HUES6 (cell line): ENCODE results near the gene ISLR2.

Experiments
- H3K27ac ChIP-seq: 2 replicates; pipeline ENCODE4 v1.7.0; 2013; ENCODE audit warnings: low read depth, mild to moderate bottlenecking, low read length, inconsistent platforms
- H3K27me3 ChIP-seq: 2 replicates; pipeline ENCODE4 v1.6.1; 2013; ENCODE audit warnings: low read length; ENCODE audit not compliant: control insufficient read depth, insufficient read depth
- H3K36me3 ChIP-seq: 2 replicates; pipeline ENCODE4 v1.6.1; 2013; ENCODE audit warnings: low read length; ENCODE audit not compliant: control insufficient read depth, insufficient read depth
- H3K4me1 ChIP-seq: 2 replicates; pipeline ENCODE4 v1.6.1; 2013; ENCODE audit warnings: low read length; ENCODE audit not compliant: control insufficient read depth, insufficient read depth
- H3K4me3 ChIP-seq: 2 replicates; pipeline ENCODE4 v1.5.1; 2013; ENCODE audit warnings: low read depth, low read length
- H3K9ac ChIP-seq: one replicate; pipeline ENCODE4 v1.6.1; 2013; ENCODE audit warnings: mild to moderate bottlenecking, low read length
- H3K9me3 ChIP-seq: 2 replicates; pipeline ENCODE4 v1.6.1; 2013; ENCODE audit warnings: low read depth, low read length; ENCODE audit not compliant: control insufficient read depth, insufficient read depth

Gene ISLR2

GRCh38 chr15:74129586-74130154 lies 716 bp upstream of the ISLR2 start:
- no peak overlapping the region for H3K27ac ChIP-seq
- H3K4me1 ChIP-seq, result peaks cover 49% of the 10 kb centered on the region
- no peaks in the 10 kb centered on the region for H3K36me3 ChIP-seq
- peak overlapping the region; percentile 49 for H3K4me3 ChIP-seq
- H3K9ac ChIP-seq, result peak overlapping the region; percentile 5
- peaks cover 6% of the 10 kb centered on the region; the same call in 1 of the 2 replicates for H3K9me3 ChIP-seq
- peaks cover 89% of the 10 kb centered on the region for H3K27me3 ChIP-seq

- Histone ChIP-seq H3K27ac (no peak overlapping the region), H3K4me3 (peak overlapping the region; percentile 49), H3K36me3 (no peaks in the 10 kb centered on the region), H3K4me1 (peaks cover 55% of the 10 kb centered on the region), H3K9me3 (peaks cover 6% of the 10 kb centered on the region; the same call in 1 of the 2 replicates), H3K27me3 (peaks cover 97% of the 10 kb centered on the region), H3K9ac (no peak overlapping the region)
Measured at GRCh38 chr15:74130849-74131627, 652 bp downstream of the ISLR2 start.

GRCh38 chr15:74131628-74132413 lies 1.4 kb downstream of the ISLR2 start:
- Histone ChIP-seq H3K9ac (no peak overlapping the region), H3K27me3 (peaks cover 97% of the 10 kb centered on the region)

GRCh38 chr15:74132681-74133651 lies 2.6 kb downstream of the ISLR2 start:
- peaks cover 97% of the 10 kb centered on the region for H3K27me3 ChIP-seq

More at GRCh38 chr15:74131628-74132413, 1.4 kb downstream of the ISLR2 start:
- Histone ChIP-seq H3K36me3 (no peaks in the 10 kb centered on the region), H3K27ac (no peak overlapping the region), H3K4me1 (peaks cover 57% of the 10 kb centered on the region), H3K9me3 (peaks cover 6% of the 10 kb centered on the region; the same call in 1 of the 2 replicates), H3K4me3 (no peak overlapping the region)

GRCh38 chr15:74133694-74134386 lies 3.5 kb downstream of the ISLR2 start:
- Histone ChIP-seq H3K27ac (no peak overlapping the region), H3K36me3 (no peaks in the 10 kb centered on the region), H3K4me3 (peak overlapping the region; percentile 41; the same call in 1 of the 2 replicates), H3K9ac (no peak overlapping the region), H3K9me3 (peaks cover 6% of the 10 kb centered on the region; the same call in 1 of the 2 replicates), H3K4me1 (peaks cover 56% of the 10 kb centered on the region), H3K27me3 (peaks cover 97% of the 10 kb centered on the region)

More at GRCh38 chr15:74132681-74133651, 2.6 kb downstream of the ISLR2 start:
- Histone ChIP-seq H3K9ac (no peak overlapping the region), H3K4me3 (peak overlapping the region; percentile 41), H3K27ac (no peak overlapping the region), H3K36me3 (no peaks in the 10 kb centered on the region), H3K4me1 (peaks cover 61% of the 10 kb centered on the region), H3K9me3 (peaks cover 6% of the 10 kb centered on the region; the same call in 1 of the 2 replicates)

GRCh38 chr15:74134387-74135027 lies 4.1 kb downstream of the ISLR2 start:
- no peak overlapping the region for H3K9ac ChIP-seq
- H3K27ac ChIP-seq, result no peak overlapping the region
- peaks cover 54% of the 10 kb centered on the region for H3K4me1 ChIP-seq
- H3K9me3 ChIP-seq, result peaks cover 6% of the 10 kb centered on the region; the same call in 1 of the 2 replicates
- H3K36me3 ChIP-seq, result no peaks in the 10 kb centered on the region
- H3K4me3 ChIP-seq, result peak overlapping the region; percentile 41
- H3K27me3 ChIP-seq, result peaks cover 93% of the 10 kb centered on the region

- Histone ChIP-seq H3K4me1 (peaks cover 55% of the 10 kb centered on the region), H3K27ac (no peak overlapping the region), H3K4me3 (peak overlapping the region; percentile 41), H3K27me3 (peaks cover 87% of the 10 kb centered on the region), H3K36me3 (no peaks in the 10 kb centered on the region), H3K9me3 (peaks cover 6% of the 10 kb centered on the region; the same call in 1 of the 2 replicates), H3K9ac (peak overlapping the region; percentile 26)
Measured at GRCh38 chr15:74135041-74135565, 4.7 kb downstream of the ISLR2 start.

- Histone ChIP-seq H3K4me3 (peak overlapping the region; percentile 63), H3K9ac (peak overlapping the region; percentile 64), H3K9me3 (peaks cover 6% of the 10 kb centered on the region; the same call in 1 of the 2 replicates), H3K27ac (no peak overlapping the region), H3K27me3 (peaks cover 73% of the 10 kb centered on the region), H3K4me1 (peaks cover 48% of the 10 kb centered on the region), H3K36me3 (no peaks in the 10 kb centered on the region)
Measured at GRCh38 chr15:74136540-74136813, 6.1 kb downstream of the ISLR2 start.

- Histone ChIP-seq H3K9me3 (peaks cover 6% of the 10 kb centered on the region; the same call in 1 of the 2 replicates), H3K27me3 (peaks cover 68% of the 10 kb centered on the region), H3K36me3 (no peaks in the 10 kb centered on the region), H3K9ac (peak overlapping the region; percentile 64), H3K4me3 (peak overlapping the region; percentile 56), H3K4me1 (peaks cover 48% of the 10 kb centered on the region), H3K27ac (no peak overlapping the region)
Measured at GRCh38 chr15:74136814-74137536, 6.6 kb downstream of the ISLR2 start.
